ENCODE measurements around the gene PIM1. TPM values are rescaled to one million over a fixed set of nuclear protein-coding genes. Genes with fewer than 3 reads are reported as not detected.
"Not testable (repeated sequence)": the region's sequence is repeated elsewhere in the genome, so short reads cannot be mapped to it uniquely, and the experiment has no call there.

Gene PIM1
- total RNA-seq, 1 experiment from 2014 or later: 10.6 TPM

GRCh38 chr6:37188962-37189510 lies 19.1 kb downstream of the PIM1 start:
- DNase-seq (ENCODE audit: low spot score): no peak

DNA sequence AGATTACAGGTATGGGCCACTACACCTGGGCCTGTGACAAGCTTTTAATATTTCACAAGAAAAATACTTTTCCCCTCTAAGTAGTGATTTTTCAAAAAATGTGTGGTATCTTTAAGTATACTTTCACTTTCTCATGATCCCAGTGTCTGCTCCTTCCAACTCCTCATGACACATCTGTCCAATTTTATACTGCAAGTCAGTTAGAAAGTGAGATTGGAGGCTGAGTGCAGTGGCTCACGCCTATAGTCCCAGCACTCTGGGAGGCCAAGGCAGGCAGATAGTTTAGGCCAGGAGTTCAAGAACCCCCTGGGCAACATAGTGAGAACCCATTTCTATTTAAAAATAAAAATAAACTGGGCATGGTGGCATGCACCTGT lies 20.2 kb downstream of the PIM1 start:
- no peak for DNase-seq (ENCODE audit: low spot score)

DNA sequence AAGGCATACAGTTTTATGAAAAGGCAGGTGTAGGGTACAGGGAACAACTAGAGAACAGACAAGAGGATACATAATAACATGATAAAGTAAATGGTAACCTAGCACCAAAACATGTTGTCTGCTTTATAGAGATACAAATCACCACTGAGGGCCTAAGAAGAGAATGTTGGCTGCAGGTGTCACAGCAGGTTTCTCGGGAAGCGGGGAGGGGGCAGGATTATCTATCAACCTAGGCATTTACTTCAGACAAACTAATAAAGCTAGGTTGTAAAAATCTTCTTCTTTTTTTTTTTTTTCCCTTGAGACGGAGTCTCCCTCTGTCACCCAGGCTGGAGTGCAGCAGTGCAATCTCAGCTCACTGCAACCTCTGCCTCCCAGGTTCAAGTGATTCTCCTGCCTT lies 22.7 kb downstream of the PIM1 start:
- no peak for DNase-seq (ENCODE audit: low spot score)

DNA sequence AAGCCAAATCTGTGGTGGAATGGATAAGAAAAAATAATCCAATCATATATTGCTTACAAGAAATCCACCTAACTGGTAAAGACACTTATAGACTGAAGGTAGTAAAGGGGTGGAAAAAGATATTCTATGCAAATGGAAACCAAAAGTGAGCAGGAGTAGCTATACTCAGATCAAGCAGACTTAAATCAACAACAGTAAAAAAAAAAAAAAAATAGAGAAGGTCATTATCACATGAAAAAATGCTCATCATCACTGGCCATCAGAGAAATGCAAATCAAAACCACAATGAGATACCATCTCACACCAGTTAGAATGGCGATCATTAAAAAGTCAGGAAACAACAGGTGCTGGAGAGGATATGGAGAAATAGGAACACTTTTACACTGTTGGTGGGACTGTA lies 24.9 kb downstream of the PIM1 start:
- DNase-seq (ENCODE audit: low spot score): not testable (repeated sequence)

GRCh38 chr6:37196451-37196850 lies 26.5 kb downstream of the PIM1 start:
- DNase-seq (ENCODE audit: low spot score): not testable (repeated sequence)

GRCh38 chr6:37200085-37200484 lies 30.1 kb downstream of the PIM1 start:
- no peak for DNase-seq (ENCODE audit: low spot score)

DNA sequence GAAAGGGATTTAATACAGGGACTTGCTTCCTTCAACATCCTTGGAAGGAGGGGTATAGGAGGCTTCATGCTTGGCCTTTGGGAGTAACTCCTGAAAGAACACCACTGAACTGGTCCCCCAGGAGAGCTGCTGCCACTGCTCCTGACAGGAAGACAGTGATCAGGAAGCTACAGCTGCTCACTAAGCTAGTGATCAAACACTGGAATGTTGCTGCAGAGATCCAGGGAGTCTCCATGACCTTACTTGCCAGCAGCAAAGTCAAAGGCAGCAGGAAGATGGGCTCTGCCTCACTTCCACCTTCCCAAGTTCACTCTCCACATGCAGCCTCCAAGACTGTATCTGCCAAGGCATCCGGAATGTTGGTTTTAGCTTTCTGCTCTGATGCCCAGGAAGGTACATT lies 31.8 kb downstream of the PIM1 start:
- no peak for DNase-seq (ENCODE audit: low spot score)

DNA sequence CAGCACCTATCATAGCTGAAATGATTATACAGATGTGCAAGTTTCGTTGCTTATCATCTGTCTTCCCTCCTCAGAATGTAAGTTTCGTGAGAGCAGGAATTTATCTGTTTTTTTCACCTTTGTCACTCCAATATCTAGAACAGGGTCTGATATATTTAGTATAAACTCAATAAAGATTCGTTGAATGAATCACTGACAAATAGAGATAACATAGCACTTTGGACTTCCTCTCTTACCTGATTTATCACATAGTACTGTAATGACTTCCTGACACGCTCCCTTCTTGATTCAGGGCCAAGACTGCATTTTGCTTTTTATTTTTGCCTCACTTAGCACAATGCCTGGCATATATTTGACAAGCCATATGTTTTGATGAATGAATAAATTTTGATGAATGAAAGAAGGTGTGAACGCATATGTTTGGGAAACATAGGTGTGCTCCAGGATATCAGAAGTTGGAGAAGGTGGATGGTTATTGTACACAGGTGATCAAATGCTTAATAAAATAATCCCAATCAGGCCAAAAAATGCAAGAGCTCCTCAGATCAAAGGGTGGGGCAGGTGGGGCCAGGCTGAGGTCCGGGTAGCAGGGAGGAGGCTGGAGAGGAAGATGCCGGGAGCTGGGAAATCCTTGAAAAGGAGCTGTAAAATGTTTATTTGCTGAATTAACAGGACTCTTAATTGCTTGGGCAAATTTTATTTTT lies 33.0 kb downstream of the PIM1 start:
- DNase-seq (ENCODE audit: low spot score): peak; percentile 65

- DNase-seq (ENCODE audit: low spot score): peak; percentile 79
These were observed 34.2 kb downstream of the PIM1 start for GRCh38 chr6:37204014-37204751.

- DNase-seq (ENCODE audit: low spot score): no peak
These were observed 35.4 kb downstream of the PIM1 start for GRCh38 chr6:37205175-37205996.

DNA sequence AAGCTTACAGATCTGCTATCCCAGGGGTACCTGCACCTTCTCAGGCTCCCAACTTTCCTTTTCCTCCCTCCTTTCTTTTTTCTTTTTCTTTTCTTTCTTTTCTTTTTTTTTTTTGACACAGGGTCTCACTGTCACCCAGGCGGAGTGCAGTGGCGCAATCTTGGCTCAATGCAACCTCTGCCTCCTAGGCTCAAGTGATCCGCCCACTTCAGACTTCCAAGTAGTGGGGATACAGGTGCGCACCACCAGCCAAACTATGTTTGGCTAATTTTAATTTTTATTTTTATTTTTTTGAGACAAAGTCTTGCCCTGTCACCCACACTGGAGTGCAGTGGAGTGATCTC lies 36.0 kb downstream of the PIM1 start:
- no peak for DNase-seq (ENCODE audit: low spot score)

GRCh38 chr6:37206622-37207021 lies 36.7 kb downstream of the PIM1 start:
- DNase-seq (ENCODE audit: low spot score): no peak

DNA sequence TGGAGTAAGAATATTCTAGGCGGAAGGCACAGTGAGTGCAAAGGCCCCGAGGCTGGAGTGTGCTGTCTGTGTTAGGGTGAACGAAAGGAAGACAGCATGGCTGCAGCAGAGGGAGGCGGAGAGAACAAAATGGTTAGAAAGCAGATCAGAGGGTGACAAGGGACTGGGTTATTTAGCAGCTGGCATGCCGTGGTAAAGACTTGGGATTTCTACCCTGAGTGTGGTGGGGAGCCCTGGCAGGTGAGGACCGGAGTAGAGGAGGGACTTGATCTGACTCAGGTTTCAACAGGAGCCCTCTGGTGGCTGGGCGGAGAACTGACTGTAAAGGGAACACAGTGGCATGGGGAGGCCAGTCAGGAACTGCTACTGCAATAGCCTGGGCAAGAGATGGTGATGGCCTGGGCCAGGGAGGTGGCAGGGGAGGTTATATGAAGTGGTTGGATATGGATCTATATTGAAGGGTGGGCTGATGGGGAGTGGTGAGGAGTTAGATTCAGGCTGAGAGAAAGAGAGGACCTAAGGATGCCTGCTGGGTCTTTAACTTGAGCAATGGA lies 38.0 kb downstream of the PIM1 start:
- peak; percentile 71 for DNase-seq (ENCODE audit: low spot score)

DNA sequence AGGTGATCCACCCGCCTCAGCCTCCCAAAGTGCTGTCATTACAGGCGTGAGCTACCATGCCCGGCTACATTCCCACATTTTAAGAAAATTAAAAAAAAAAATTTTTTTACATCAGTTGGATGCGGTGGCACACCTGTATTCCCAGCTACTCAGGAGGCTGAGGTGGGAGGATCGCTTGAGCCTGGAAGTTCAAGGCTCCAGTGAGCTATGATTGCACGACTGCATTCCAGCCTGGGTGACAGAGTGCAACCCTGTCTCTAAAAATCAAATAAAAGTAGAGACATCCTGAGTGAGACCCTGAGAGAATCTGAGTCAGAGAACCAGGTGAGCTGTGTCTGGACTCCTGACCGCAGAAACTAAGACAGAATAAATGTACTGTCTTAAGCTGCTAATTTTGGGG lies 38.8 kb downstream of the PIM1 start:
- DNase-seq (ENCODE audit: low spot score): no peak

- no peak for DNase-seq (ENCODE audit: low spot score)
These were observed 39.7 kb downstream of the PIM1 start for GRCh38 chr6:37209461-37210205.

GRCh38 chr6:37210313-37210968 lies 40.5 kb downstream of the PIM1 start:
- DNase-seq (ENCODE audit: low spot score): peak; percentile 80

DNA sequence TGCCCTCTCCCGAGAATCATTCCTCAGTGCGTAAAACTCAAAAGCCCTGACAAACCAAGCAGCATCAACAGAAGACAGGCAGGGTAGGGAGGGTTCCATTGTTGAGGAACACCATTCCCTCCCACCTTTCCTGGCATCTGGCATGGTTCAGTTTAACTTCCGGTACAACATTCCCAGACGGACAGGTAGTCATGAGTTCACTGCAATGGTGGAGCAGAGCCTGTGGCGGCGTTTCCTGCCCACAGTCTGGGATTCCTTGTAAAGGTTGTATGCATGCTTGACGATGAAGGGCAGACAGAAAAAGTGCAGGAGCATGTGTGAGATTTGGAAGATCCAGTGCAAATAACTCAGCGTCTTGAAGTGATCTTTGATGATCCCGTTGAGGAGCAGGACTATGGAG lies 42.3 kb downstream of the PIM1 start:
- no peak for DNase-seq (ENCODE audit: low spot score)

DNA sequence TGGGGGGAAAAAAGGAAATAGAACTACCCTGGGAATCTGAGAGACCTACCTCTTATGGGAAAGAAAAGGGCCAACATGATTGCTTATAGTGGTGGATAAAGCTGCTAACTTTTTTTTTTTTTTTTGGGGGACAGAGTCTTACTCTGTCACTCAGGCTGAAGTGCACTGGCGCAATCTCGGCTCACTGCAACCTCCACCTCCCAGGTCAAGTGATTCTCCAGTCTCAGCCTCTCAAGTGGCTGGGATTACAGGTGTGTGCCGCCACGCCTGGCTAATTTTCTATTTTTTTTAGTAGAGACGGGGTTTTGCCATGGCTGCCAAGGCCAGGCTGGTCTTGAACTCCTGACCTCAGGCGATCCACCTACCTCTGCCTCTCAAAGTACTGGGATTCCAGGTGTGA lies 48.1 kb downstream of the PIM1 start:
- DNase-seq (ENCODE audit: low spot score): no peak

DNA sequence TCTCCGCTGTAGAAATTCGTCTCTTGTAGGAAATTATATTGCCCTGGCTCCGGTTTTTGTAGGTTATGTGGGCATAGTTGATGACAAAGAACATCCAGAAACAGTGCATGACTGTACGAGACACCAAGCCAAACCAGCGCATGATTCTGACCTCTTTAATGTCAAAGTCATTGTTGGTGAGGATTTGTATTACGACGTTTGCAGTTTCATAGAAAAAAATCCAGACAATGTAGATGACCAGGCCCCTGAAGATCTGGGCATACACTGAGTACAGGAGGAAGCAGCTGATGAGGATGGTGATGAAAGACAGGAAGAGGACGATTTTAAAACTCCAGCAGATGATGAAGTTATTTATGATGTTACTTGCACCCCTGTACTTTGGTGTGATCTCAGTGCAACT lies 48.6 kb downstream of the PIM1 start:
- no peak for DNase-seq (ENCODE audit: low spot score)

GRCh38 chr6:37221585-37222124 lies 51.7 kb downstream of the PIM1 start:
- no peak for DNase-seq (ENCODE audit: low spot score)
